Neural progenitor cell (in vitro differentiated cells): ENCODE data around the gene PCDH20.

Source experiments
- EZH2 ChIP-seq: fragments of 200-600 bp; sonication (generic); IDR thresholded peaks from 2 replicates; pipeline ENCODE4 v1.6.1; 2017; ENCODE audit warnings: antibody characterized with exemption, mild to moderate bottlenecking, moderate library complexity
- TF ChIP-seq, protein P1 (sequence below): fragments of 200-600 bp; sonication (generic); IDR thresholded peaks from 2 replicates; pipeline ENCODE4 v1.5.1; 2017; ENCODE audit warnings: antibody characterized with exemption, mild to moderate bottlenecking

- TF ChIP-seq, protein P1, sequence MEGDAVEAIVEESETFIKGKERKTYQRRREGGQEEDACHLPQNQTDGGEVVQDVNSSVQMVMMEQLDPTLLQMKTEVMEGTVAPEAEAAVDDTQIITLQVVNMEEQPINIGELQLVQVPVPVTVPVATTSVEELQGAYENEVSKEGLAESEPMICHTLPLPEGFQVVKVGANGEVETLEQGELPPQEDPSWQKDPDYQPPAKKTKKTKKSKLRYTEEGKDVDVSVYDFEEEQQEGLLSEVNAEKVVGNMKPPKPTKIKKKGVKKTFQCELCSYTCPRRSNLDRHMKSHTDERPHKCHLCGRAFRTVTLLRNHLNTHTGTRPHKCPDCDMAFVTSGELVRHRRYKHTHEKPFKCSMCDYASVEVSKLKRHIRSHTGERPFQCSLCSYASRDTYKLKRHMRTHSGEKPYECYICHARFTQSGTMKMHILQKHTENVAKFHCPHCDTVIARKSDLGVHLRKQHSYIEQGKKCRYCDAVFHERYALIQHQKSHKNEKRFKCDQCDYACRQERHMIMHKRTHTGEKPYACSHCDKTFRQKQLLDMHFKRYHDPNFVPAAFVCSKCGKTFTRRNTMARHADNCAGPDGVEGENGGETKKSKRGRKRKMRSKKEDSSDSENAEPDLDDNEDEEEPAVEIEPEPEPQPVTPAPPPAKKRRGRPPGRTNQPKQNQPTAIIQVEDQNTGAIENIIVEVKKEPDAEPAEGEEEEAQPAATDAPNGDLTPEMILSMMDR, result no peak
- TF ChIP-seq EZH2, result no peak
Observed at GRCh38 chr13:61463024-61463423, 47.4 kb upstream of the PCDH20 start.
